Measurements from ENCODE around the gene PAX3. TPM values are rescaled to one million over a fixed set of nuclear protein-coding genes. Genes with fewer than 3 reads are reported as not detected.

PAX3 gene
- total RNA-seq, 1 experiment from 2014 or later = not detected

DNA sequence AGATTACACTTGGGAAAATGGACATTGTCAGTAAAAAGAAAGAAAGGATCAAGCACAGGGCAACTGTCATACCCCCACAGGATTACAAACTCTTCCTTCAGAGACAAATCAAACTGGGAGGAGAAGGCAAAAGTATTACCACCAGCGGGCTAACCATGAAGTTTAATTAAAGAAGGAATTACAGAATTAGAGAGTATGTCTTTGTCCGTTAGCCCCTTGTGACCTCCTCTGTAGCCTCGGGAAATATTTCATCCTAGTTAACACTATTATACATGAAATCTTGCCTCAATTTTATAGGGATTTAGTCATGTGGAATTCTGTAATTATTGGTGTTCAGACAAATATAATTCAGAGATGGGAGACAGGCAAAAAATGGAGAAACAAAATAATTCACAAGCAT, 60.7 kb downstream of the PAX3 start (continued):
- TF ChIP-seq TEAD1 (CRISPR knock-in tag; IDR thresholded peaks at IDR 0.05) = no peak
- TF ChIP-seq SMAD4 (CRISPR knock-in tag; IDR thresholded peaks at IDR 0.05) = no peak
- TF ChIP-seq, protein P1, sequence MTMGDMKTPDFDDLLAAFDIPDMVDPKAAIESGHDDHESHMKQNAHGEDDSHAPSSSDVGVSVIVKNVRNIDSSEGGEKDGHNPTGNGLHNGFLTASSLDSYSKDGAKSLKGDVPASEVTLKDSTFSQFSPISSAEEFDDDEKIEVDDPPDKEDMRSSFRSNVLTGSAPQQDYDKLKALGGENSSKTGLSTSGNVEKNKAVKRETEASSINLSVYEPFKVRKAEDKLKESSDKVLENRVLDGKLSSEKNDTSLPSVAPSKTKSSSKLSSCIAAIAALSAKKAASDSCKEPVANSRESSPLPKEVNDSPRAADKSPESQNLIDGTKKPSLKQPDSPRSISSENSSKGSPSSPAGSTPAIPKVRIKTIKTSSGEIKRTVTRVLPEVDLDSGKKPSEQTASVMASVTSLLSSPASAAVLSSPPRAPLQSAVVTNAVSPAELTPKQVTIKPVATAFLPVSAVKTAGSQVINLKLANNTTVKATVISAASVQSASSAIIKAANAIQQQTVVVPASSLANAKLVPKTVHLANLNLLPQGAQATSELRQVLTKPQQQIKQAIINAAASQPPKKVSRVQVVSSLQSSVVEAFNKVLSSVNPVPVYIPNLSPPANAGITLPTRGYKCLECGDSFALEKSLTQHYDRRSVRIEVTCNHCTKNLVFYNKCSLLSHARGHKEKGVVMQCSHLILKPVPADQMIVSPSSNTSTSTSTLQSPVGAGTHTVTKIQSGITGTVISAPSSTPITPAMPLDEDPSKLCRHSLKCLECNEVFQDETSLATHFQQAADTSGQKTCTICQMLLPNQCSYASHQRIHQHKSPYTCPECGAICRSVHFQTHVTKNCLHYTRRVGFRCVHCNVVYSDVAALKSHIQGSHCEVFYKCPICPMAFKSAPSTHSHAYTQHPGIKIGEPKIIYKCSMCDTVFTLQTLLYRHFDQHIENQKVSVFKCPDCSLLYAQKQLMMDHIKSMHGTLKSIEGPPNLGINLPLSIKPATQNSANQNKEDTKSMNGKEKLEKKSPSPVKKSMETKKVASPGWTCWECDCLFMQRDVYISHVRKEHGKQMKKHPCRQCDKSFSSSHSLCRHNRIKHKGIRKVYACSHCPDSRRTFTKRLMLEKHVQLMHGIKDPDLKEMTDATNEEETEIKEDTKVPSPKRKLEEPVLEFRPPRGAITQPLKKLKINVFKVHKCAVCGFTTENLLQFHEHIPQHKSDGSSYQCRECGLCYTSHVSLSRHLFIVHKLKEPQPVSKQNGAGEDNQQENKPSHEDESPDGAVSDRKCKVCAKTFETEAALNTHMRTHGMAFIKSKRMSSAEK (CRISPR knock-in tag; IDR thresholded peaks at IDR 0.05; ENCODE audit: borderline replicate concordance) = no peak
- TF ChIP-seq, protein P2, sequence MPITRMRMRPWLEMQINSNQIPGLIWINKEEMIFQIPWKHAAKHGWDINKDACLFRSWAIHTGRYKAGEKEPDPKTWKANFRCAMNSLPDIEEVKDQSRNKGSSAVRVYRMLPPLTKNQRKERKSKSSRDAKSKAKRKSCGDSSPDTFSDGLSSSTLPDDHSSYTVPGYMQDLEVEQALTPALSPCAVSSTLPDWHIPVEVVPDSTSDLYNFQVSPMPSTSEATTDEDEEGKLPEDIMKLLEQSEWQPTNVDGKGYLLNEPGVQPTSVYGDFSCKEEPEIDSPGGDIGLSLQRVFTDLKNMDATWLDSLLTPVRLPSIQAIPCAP (CRISPR knock-in tag; IDR thresholded peaks at IDR 0.05) = no peak
- no peak for TF ChIP-seq ZNF138 (CRISPR knock-in tag; conservative IDR thresholded peaks at IDR 0.05)
- TF ChIP-seq FOXJ3 (CRISPR knock-in tag; IDR thresholded peaks at IDR 0.05; ENCODE audit: borderline replicate concordance) = no peak
- TF ChIP-seq SMAD3 (CRISPR knock-in tag; IDR thresholded peaks at IDR 0.05; ENCODE audit: borderline replicate concordance) = no peak
- TF ChIP-seq NR1H2 (CRISPR knock-in tag; IDR thresholded peaks at IDR 0.05) = no peak
- no peak for TF ChIP-seq FOXP1 (CRISPR knock-in tag; IDR thresholded peaks at IDR 0.05; ENCODE audit: borderline replicate concordance)
- TF ChIP-seq, protein P3, sequence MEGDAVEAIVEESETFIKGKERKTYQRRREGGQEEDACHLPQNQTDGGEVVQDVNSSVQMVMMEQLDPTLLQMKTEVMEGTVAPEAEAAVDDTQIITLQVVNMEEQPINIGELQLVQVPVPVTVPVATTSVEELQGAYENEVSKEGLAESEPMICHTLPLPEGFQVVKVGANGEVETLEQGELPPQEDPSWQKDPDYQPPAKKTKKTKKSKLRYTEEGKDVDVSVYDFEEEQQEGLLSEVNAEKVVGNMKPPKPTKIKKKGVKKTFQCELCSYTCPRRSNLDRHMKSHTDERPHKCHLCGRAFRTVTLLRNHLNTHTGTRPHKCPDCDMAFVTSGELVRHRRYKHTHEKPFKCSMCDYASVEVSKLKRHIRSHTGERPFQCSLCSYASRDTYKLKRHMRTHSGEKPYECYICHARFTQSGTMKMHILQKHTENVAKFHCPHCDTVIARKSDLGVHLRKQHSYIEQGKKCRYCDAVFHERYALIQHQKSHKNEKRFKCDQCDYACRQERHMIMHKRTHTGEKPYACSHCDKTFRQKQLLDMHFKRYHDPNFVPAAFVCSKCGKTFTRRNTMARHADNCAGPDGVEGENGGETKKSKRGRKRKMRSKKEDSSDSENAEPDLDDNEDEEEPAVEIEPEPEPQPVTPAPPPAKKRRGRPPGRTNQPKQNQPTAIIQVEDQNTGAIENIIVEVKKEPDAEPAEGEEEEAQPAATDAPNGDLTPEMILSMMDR (IDR thresholded peaks at IDR 0.05) = no peak
- TF ChIP-seq, protein P4, sequence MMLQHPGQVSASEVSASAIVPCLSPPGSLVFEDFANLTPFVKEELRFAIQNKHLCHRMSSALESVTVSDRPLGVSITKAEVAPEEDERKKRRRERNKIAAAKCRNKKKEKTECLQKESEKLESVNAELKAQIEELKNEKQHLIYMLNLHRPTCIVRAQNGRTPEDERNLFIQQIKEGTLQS (CRISPR knock-in tag; conservative IDR thresholded peaks at IDR 0.05) = no peak
- no peak for TF ChIP-seq JUN (CRISPR knock-in tag; IDR thresholded peaks at IDR 0.05)

DNA sequence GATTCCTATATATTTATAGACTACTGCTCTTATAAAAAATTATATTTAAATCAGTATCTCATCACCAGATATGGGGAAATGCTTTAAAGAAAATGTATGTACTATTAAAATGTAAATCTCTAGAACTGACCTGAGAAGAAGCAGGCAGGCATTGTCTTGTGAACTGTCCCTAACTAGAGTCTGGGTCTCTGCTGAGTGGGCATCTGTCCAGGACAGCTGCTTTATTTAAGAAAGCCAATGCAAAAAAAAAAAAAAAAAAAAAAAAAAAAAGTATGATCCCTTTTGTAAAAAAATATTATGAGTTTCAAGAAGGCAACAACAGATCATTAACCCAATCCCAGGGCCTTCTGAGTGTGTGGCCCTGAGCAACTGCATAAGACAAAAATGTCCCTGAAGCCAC, 66.0 kb downstream of the PAX3 start:
- TF ChIP-seq, protein P5, sequence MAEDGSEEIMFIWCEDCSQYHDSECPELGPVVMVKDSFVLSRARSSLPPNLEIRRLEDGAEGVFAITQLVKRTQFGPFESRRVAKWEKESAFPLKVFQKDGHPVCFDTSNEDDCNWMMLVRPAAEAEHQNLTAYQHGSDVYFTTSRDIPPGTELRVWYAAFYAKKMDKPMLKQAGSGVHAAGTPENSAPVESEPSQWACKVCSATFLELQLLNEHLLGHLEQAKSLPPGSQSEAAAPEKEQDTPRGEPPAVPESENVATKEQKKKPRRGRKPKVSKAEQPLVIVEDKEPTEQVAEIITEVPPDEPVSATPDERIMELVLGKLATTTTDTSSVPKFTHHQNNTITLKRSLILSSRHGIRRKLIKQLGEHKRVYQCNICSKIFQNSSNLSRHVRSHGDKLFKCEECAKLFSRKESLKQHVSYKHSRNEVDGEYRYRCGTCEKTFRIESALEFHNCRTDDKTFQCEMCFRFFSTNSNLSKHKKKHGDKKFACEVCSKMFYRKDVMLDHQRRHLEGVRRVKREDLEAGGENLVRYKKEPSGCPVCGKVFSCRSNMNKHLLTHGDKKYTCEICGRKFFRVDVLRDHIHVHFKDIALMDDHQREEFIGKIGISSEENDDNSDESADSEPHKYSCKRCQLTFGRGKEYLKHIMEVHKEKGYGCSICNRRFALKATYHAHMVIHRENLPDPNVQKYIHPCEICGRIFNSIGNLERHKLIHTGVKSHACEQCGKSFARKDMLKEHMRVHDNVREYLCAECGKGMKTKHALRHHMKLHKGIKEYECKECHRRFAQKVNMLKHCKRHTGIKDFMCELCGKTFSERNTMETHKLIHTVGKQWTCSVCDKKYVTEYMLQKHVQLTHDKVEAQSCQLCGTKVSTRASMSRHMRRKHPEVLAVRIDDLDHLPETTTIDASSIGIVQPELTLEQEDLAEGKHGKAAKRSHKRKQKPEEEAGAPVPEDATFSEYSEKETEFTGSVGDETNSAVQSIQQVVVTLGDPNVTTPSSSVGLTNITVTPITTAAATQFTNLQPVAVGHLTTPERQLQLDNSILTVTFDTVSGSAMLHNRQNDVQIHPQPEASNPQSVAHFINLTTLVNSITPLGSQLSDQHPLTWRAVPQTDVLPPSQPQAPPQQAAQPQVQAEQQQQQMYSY (CRISPR knock-in tag; IDR thresholded peaks at IDR 0.05) = no peak

DNA sequence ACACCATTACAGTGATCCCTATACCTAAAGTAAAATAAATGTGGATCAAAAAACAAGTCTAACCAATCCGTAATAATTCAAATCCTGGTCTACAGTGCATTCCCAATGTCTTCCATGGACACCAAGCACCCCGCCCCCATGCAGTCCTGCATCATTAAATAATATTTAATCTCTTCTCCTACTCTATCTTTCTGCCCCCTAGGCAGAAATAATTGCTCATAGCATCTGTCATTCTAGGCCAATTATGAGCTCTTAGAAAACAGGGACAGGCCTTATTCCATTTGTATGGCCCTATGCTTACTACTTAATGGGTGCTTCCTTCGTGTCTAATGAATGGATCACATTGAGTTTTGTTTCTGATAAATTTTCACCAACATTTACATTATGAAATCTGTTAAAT, 66.4 kb downstream of the PAX3 start:
- no peak for TF ChIP-seq KAT7 (CRISPR knock-in tag; IDR thresholded peaks at IDR 0.05; ENCODE audit: borderline replicate concordance)
- TF ChIP-seq FOXP1 (CRISPR knock-in tag; IDR thresholded peaks at IDR 0.05; ENCODE audit: borderline replicate concordance) = no peak
- no peak for TF ChIP-seq RELA (CRISPR knock-in tag; IDR thresholded peaks at IDR 0.05; ENCODE audit: borderline replicate concordance)
- no peak for TF ChIP-seq CBFB (CRISPR knock-in tag; IDR thresholded peaks at IDR 0.05; ENCODE audit: low read depth)
- TF ChIP-seq, protein P4 (CRISPR knock-in tag; conservative IDR thresholded peaks at IDR 0.05) = no peak
- no peaks in the 10 kb centered on the region for H3K9me3 Mint-ChIP-seq
- ChIA-PET POLR2A (no interaction called here), CTCF (no interaction called here)
- H3K27me3 Mint-ChIP-seq (ENCODE audit: low read depth) = peaks cover 7% of the 10 kb centered on the region
- H3K4me1 Mint-ChIP-seq = no peaks in the 10 kb centered on the region; the same call in 1 of the 2 replicates
- H3K4me3 Mint-ChIP-seq = no peak overlapping the region
- no peak overlapping the region for H3K27ac Mint-ChIP-seq
- ATAC-seq (no peak), DNase-seq (ENCODE audit: low spot score) (no peak)
- no peaks in the 10 kb centered on the region for H3K36me3 Mint-ChIP-seq

More for the DNA sequence above, 66.0 kb downstream of the PAX3 start:
- no peaks in the 10 kb centered on the region for H3K9me3 Mint-ChIP-seq
- H3K36me3 Mint-ChIP-seq = no peaks in the 10 kb centered on the region
- H3K4me3 Mint-ChIP-seq = no peak overlapping the region
- H3K27me3 Mint-ChIP-seq (ENCODE audit: low read depth) = peaks cover 8% of the 10 kb centered on the region
- ATAC-seq (no peak), DNase-seq (ENCODE audit: low spot score) (no peak)
- no peak overlapping the region for H3K27ac Mint-ChIP-seq
- ChIA-PET POLR2A (no interaction called here), CTCF (no interaction called here)
- peaks cover under 1% of the 10 kb centered on the region for H3K4me1 Mint-ChIP-seq

All from WTC11 (cell line).